Left forelimb (tissue), 1 donor: ENCODE results near the gene HHIPL1.
A peak's percentile ranks its signal among the peaks of the same experiment; 100 is the strongest.

Experiments
- DNase-seq: peaks from one replicate; pipeline ENCODE4 v3.0.0-alpha.2; 2018; ENCODE audit warnings: low spot score

HHIPL1 gene

DNA sequence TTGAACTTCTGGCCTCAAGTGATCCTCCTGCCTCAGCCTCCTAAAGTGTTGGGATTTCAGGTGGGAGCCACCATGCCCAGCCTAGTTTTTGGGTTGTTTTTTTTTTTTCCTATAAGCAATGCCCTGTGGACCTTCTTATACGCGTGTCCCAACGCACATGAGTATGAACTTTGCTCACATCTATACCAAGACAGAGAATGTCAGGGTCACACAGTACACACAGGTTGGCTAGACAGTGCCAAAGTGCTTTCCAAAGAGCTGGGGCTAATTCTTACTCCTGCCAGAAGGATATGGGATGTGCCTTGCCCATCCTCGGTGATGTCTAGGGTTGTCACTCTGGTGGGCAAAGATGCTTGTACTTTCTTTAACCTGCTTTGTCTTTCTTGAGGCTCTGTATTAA is 33.3 kb upstream of the HHIPL1 start:
- no peak for DNase-seq

DNA sequence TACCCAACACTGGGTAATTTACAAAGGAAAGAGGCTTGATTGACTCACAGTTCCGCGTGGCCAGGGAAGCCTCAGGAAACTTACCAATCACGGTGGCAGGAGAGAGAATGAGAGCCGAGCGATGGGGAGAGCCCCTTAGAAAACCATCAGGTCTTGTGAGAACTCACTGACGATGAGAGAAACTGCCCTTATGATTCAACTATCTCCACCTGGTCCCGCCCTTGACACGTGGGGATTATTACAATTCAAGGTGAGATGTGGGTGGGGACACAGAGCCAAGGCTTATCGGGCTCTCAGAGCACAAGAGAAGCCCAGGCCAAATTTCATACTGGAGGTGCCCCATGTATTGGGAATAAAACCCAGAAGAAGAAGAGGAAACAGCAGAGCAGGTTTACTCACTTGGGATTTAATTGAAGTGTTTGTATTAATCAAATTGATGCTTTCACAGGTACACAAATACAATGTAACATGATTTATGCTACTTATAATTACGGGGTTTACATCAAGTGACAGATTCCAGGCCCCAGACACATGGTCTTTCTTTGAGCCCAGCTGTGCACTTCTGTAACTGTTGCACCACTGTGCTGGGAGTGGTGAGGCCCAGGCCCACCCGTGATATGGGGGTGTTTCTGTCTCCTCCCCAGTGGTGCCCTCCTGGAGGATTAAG is 32.7 kb upstream of the HHIPL1 start:
- no peak for DNase-seq

DNA sequence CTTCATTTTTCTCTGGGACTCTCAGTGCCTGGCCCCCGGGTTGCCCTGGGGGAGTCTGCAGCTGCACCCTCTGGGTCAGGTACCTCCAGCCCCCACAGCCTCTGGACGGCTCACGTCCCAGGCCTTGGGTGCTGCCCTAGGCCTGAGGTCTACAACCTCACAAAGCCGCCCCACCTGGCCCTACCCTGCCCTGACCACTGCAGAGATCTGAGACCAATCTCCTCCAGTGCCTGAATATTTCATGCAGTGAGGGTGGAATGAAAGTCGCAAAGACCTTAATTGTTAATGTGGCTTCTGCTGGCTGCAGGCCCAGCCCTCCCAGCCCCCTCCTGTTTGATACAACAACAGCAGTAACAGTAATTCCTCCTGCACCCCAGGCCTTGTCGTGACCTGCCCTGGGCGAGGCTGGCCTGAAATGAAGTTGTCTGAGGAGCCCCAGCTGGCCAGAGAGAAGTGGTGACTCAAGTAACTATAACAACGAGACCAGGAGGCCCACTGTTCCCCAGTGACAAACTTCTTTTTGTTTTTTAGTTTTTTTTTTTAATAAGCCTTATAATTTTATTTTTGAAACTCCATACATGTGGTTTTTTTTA is 32.1 kb upstream of the HHIPL1 start:
- no peak for DNase-seq

DNA sequence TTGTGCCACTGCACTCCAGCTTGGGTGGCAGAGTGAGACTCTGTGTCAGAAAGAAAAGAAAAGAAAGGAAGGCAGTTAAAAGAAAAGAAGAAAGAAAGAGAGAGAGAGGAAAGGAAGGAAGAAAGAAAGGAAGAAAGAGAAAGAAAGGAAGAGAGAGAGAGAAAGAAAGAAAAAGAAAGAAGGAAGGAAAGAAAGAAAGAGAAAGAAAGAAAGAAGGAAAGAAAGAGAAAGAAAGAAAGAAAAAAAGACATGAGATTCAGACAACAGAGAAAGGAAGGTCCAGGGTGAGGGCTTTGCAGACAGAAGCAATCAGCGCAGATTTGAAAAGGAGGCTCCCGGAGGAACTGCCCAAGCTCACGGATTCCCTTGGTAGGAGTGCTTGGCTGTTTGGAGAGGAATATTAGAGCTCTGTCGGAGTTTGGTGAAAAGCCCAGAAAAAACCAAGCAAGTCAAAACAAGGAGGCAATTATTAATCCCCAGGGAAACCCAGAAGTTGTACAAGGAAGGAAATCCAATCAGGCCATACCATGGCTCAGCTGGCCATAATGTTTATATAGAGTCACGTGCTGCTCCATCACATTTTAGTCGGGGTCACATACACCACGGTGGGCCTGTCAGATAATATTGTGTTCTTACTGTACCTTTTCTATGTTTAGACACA is 29.3 kb upstream of the HHIPL1 start:
- DNase-seq, result no peak

DNA sequence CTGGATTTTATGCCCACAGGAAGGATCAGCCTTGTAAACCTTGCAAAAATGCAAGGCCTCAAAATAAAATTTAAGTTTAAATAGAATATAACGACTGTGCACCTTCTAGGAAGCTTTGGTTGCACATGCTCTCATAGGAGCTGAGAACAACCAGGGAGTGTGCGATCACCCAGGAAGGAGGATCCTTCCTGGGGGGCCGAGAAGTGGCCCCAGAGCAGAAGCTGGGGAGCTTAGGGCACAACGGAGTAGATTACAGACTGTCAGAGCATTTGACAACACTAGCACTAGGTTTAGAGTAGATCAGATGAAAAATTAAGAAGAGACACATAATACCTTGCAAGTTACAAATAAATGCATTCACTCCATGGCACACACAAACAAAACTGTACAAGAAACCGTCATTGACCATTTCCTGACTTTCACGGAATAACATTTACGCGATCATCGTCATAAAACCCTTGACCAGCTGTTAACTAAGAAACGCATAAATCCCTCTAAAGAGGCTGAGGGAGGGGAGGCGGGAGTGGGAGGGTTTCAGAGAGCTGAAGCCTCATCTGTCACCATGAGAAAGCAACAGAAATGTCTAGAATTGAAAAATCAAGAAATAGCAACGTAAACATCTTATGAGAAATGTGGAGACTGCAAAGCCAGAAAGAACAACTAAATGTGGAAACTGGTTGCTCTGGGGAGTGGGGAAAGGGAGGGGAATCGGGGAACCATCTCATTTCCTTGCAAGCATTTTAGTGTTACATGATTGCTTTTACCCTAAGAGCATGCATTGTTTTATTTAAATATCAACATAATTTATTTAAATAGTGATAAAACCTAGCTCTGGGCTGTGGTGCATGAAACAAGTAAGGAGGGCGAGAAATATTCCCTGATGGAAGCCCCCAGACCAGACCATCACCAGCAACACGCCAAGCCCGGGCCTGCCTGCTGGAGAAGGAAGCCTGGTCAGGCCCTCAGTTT is 27.8 kb upstream of the HHIPL1 start:
- DNase-seq, result no peak

DNA sequence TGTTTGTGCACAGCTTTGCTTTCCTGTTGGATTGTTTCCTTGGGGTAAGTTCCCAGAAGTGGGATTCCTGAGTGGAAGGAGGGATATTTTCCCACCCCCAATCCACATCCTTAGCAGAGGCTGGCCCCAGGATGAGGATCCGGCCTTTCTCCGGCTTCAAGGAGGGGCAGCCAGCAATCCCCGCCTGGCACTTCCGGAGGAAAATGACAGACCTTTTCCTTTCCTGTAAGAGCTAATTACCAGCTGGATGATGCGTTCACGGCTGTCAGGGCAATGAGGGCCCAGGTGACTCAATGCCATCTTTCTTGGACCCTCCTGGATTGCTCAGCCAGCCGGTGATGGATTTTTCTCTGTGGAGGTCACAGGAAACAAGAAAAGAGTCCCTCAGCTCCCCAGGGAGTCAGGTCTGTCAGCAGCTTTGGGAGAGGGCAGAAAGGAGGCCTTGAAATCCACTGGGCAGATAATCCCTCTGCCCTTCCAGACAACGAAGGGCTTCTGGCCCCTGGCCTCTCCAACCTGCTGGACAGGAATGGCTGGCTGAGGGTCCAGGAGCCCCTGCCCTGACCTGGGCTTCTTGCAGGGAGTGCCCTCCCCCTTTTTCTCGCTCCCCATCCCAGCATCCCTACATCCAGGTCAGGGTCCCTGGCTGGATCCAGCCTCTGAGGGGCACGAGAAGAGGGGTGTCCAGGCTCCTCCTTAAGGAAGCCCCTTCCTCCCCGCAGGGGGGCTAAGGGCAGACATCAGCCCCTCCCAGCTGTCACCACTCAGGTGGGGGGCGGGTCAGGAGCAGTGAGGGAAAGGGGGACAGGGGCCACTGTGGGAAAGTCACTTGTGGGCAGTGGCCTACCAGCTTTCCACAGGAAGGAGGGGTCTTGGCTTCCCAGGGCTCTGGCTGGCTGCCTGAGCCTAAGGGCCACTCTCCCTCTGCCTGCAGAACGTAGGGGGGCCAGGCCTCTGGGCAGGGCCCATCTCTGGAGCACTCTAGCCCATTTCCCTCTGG is 24.8 kb upstream of the HHIPL1 start:
- no peak for DNase-seq

DNA sequence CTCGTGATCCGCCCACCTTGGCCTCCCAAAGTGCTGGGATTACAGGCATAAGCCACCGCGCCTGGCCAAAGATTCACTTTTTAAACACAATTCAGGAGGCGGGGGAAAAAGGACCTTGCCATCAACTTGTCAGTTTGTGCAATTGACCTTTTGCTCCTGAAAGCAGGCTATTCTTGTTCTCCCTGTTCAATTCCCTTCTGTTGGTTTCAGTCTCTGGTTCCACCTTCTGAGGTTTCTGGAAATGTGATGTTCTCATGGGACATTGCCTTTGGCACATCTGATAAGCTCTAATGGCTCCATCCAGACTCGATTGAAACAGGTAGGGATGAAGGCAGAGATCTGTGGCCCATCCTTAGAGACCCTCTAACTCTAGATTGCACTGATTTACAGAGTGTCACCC is 23.0 kb upstream of the HHIPL1 start:
- no peak for DNase-seq

DNA sequence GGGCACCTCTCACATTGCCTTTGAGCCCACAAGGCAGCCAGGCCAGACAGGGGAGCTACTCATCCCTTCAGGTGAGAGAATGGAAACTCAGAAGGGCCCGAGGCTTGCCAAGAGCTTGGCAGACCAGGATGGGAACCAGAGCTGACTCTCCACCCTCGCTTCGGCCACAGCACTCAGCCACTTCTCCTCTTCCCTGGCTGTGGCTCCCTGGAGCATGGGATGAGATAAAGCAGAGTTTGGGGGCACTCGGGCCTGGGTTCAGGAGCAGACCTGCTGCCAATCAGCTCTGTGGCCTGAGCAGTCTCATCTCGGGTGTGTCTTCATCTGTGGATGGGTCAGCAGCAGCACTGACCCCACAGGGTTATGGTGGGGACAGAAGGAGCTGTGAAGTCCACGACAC is 20.9 kb upstream of the HHIPL1 start:
- DNase-seq, result no peak

DNA sequence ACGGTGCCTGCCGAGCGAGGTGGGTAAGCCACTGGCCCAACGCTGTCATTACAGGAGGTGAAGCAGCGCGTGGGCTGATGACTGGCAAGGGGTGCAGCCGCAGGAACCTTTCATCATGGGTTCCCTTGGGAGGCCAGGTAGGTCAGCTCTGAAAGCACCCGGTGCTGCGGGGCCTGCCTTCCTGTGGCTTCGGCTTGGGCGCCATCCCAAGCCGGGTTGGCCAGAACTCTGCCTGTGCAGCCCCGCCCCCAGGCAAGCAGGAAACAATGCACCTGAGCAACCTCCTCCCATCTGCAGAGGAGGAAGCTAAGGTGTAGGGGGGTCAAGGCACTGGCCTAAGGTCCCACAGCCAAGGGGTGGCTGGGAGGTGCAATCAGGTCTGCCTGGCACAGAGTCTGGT is 20.0 kb upstream of the HHIPL1 start:
- DNase-seq, result no peak

DNA sequence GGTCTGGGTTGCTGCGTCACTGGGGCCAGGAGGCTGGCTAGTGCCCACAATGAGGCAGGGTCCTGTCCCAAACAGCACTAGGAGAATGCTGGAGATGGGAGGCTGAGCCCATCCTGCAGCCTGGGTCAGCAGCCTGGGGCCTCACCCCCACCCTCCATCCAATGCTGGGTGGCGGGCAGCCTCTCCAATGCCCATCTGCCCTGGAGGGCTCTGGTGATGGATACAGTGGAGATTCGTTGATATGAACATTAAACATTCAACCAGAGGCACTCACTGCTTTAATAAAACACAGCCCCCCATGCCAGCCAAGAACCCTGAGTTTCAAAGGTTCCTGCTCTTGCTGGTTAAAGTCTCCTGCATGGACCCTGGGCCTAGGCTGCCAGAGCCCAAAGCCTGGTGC is 19.5 kb upstream of the HHIPL1 start:
- no peak for DNase-seq

DNA sequence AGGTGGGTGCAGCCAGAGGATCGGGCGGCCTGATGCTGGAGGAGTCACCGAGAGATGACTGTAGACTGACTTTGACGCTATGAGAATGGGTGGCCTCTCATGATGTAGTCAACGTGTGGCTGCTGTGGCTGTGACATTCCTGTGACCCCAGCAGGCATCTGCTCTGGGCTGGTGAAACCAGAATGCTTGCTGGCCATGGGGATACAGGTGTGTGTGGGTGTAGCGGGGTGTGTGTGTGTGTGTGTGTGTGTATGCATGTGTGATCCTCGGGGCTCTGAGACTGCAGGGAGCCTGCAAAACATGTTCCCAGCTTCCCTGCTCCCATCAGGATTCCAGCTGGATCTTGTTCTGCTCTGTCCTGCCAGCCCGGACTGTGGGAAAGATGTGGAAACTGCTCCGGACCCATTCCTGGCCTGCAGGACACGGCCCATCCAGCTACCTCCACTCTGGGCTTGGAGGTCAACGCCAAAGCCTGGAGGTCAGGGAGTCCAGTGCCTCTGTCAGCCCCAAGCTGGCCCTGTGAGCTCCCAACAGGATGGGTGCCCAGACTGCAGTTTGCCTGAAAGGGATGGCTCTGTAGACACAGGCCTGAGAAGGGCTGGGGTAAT is 18.8 kb upstream of the HHIPL1 start:
- no peak for DNase-seq

DNA sequence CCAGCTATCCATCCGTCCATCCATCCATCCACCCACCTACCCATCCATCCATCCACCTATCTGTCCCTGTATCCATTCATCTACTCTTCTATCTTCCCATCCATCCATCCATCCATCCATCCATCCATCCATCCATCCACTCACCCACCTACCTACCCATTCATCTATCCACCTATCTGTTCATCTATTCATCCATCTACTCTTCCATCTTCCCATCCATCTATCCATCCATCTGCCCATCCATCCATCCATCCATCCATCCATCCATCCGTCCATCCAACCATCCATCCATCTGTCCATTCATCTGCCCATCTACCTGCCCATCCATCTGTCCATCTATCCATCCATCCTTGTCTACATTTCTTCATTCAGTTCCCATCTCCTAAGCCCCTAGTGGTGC is 17.8 kb upstream of the HHIPL1 start:
- no peak for DNase-seq

DNA sequence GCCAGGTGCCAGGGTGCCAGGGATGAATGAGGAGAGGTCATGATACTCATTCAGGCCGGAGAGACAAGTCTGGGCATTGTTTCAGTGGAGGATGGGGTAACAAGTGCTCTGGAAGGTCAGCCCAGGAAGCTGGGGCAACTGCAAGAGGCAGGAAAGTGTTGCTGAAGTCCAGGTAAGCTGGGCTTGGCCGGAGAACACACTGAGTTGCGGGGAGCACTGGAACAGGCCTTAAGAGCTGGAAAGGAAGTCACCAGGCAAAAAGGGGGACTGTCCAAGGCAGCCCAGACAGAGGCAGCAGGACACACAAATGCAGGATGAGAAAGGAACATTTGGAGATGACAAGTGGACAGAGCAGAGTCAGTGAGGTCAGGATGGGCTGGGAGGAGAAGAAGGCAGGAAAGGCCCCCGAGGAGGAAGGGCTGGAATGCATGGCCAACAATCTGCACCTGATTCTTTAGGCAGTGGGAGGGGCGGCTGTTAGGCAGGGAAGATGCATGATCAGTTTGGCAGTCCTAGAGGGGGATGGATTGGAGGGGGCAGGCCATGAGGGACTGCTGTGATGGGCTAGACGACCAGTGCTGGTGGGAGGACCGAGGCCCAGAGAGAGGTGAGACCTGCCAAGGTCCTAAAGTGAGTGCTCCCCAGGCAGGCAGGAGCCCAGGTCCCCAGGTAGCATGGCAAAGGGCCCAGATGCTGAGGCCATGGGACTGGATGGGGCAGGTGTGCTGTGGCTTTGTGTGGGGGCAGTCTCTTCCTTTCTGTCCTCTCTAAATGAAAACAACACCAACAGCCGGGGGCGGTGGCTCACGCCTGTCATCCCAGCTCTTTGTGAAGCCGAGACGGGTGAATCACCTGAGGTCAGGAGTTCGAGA is 17.2 kb upstream of the HHIPL1 start:
- no peak for DNase-seq

DNA sequence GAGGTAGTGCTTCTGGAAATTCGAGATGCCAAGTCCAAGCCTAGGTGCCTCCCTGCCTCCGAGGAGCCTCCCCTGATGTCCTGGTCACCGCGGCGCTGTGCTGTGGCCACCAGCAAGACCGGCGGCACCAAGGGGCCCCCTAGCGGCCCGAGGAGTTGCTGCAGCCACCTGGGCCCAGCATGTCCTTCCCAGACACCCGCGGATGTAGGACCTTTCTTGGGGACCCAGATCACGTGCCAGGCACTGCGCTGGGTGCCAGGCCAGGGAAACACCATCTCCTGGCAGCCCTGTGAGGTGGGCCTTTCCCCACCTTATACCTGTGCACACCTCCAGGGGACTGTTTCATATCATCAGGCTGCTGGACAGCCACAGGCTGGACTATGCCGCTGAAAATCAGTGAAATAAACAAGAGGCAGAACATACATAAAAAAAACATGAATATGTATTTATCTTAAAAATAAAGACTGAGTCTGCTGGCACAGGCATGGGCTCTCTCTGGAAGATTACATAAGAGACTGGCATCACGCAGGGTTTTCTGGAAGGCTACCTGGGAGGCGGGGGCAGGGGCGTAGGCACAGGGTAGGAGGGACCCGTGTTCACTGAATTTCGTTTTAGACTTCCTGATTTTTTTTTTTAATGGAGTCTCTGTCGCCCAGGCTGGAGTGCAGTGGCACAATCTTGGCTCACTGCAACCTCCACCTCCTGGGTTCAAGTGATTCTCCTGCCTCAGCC is 15.9 kb upstream of the HHIPL1 start:
- DNase-seq, result peak; percentile 85

DNA sequence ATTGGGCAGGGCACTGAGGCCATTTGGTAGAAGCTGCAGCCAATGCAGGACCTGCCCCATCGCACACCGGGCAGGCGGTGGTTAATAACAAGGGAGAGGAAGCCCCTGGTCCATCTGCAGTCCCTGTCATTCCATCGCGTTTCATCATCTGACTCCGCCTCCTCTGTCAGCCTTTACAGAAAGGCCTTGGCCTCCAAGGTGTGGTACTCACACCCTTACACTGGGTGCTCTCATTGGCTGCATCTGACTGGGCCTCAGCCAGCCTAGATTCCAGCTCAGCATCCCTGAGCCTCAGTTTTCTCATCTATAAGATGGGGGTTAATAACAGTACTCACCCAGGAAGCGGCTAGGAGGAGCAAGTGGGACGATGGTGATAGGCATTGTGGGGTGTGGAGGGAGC is 14.7 kb upstream of the HHIPL1 start:
- no peak for DNase-seq

DNA sequence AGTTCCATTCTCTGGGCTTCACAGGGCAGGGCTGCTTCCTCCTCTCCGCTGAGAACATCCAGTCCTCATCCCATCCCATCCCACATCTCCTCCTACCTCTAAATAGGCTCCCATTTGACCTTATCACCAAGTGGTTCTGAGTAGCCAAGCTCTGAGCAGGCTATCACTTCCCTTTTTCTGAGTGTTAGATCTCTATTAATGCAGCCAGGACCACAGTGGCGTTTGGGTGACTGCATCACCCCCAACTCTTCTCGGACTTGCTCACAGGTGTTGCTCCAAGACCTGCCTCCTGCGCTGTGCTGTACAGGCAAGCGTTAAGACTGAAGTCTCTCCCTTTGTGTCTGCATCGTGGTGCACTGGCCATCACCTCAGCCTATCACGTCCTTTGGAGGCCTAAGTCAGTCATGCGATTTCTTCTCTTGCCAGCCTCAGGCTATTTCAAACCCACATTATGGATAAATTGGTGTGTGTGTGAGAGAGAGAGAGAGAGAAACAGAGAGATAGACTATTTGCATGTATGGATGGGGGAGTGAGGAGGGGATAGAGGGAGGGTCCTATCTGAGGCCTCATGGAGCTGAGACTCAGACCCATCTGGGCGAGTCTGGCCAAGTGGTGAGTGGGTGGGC is 12.4 kb upstream of the HHIPL1 start:
- no peak for DNase-seq

DNA sequence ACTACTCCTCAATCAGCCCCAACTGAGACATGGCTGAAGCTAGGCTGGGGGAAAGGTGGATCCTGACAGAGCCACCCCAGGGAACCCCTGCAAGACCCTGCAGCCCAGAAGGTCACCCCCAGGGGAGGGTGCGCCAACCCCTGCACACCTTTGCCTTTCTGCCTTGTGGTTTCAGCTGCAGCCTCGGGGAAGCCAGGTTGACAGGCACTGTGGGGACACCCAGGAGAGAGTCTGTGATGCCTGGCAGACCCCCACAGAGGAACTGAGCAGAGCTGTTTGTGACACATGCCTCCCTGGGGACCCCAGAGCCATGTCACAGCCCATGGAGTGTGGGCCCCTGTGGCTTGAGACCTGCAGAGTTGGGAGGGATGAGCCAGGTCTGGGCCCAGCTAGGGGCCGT is 11.8 kb upstream of the HHIPL1 start:
- DNase-seq, result no peak

DNA sequence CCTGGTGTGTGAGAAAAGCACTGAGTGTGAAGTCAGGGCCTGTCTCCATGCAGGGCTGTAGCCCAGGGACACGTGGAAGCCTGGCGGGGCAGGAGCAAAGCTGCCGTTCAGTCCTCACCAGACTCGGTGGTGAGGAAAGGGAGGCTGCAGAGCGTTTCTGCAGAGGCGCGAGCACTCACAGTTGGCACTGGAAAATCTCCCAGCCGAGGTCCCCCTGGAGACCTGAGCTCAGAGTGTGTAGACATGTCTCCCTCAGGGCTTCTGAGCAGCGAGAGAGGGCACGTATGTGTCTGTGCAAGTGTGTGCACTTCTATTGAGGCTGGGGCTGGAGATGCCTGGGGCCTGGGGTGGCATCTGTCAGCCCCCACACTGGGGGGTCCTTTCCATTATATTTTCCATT is 11.0 kb upstream of the HHIPL1 start:
- DNase-seq, result no peak

DNA sequence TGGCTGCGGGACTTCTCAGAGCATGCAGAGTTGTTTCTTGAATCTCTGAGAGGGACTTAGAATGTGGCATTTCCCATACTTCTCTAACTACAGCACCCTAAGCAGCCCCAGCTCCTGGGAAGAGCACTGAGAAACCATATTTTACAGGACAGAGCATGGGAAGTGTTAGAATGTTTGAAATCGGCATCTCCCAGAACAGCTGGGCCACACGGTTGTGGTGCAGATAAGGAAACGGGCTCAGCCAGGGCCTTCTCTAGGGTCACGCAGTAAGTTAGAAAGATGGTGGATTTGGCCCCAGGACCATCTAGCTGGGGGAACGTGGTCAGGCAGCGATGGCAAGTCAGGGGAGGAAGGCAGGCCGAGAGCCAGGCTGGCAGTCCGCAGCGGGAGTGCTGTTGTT is 10.5 kb upstream of the HHIPL1 start:
- DNase-seq, result no peak
